AG10803 (cell line): ENCODE measurements around the gene NR2F1-AS1.
A peak's percentile ranks its signal among the peaks of the same experiment; 100 is the strongest.
"Not testable (repeated sequence)": the region's sequence is repeated elsewhere in the genome, so short reads cannot be mapped to it uniquely, and the experiment has no call there.

Experiments used
- DNase-seq: peaks from one replicate; pipeline ENCODE4 v3.0.0; 2010; ENCODE audit warnings: low read depth
- H3K4me3 ChIP-seq: 2 replicates; pipeline ENCODE4 v1.5.1; 2011; ENCODE audit warnings: mild to moderate bottlenecking, low read length, control low read depth
- TF ChIP-seq, protein P1 (sequence below): conservative IDR thresholded peaks from 2 replicates; pipeline ENCODE4 v1.5.1; 2011; ENCODE audit warnings: mild to moderate bottlenecking, low read length, control low read depth, inconsistent platforms

Gene NR2F1-AS1

GRCh38 chr5:93479982-93480509 is 101.0 kb downstream of the NR2F1-AS1 start:
- H3K4me3 ChIP-seq = no peak overlapping the region
- no peak for DNase-seq
- TF ChIP-seq, protein P1, sequence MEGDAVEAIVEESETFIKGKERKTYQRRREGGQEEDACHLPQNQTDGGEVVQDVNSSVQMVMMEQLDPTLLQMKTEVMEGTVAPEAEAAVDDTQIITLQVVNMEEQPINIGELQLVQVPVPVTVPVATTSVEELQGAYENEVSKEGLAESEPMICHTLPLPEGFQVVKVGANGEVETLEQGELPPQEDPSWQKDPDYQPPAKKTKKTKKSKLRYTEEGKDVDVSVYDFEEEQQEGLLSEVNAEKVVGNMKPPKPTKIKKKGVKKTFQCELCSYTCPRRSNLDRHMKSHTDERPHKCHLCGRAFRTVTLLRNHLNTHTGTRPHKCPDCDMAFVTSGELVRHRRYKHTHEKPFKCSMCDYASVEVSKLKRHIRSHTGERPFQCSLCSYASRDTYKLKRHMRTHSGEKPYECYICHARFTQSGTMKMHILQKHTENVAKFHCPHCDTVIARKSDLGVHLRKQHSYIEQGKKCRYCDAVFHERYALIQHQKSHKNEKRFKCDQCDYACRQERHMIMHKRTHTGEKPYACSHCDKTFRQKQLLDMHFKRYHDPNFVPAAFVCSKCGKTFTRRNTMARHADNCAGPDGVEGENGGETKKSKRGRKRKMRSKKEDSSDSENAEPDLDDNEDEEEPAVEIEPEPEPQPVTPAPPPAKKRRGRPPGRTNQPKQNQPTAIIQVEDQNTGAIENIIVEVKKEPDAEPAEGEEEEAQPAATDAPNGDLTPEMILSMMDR = no peak

DNA sequence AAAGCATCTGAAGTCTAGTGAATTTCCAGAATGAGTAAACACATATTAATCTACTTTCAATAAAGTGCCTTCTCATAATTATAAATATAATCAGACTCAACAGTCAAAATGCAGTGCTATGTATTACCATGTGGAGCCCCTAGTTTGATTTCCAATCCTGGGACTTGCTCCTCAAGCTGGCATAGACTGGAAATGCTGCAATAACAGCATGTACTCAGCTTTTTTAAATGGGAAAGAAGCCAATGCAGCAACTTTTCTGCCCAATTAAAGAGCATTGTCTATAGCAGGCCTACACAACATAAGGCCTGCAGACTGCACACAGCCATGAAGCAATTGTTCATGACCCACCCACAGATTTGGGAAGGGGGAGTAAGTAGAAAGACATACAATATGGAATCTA is 103.2 kb downstream of the NR2F1-AS1 start:
- no peak overlapping the region for H3K4me3 ChIP-seq
- DNase-seq = peak; percentile 8
- TF ChIP-seq, protein P1 = no peak

DNA sequence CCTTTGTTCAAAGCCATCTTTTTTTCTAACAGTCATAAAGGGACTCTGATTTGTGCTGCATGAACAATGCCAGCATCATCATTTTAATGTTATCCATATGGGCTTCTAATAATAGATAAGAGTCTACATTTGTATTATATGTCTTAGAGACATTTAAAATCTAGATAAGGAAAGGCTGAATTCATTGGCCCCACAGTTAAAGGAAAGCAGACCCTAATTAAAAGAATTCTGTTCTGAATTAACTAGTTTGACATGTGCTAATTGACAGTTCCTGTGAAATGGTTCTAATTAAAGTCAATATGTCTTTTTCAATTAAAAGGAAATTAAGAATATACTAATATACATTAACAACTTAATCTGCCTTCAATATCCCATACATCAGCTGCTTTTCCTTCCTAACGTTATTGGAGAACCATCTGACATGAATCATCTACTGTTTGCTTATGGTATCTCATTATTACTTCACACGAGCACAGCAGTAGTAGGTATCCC is 104.7 kb downstream of the NR2F1-AS1 start:
- DNase-seq = no peak
- TF ChIP-seq, protein P1 = no peak
- no peak overlapping the region for H3K4me3 ChIP-seq

- no peak for DNase-seq
- TF ChIP-seq, protein P1 = no peak
- no peak overlapping the region for H3K4me3 ChIP-seq
Observed at GRCh38 chr5:93462916-93463315, 118.1 kb downstream of the NR2F1-AS1 start.

DNA sequence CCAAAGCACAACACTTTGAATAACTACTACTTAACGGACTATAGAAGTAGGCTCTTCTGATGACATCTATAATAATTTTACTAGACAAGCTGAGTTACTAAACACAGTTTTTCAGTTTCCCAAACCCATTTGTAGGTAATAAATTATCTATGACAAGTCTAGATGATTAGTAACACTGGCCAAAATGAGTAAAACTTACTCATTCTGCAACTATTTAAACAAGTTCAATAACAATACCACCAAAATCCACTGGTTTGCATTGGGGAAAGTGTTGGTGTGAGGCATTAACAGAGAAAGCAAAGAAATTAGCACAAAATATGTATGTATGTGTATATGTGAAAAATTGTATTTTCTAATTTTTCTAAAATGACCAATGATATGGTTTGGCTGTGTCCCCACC is 119.3 kb downstream of the NR2F1-AS1 start:
- TF ChIP-seq, protein P1 = no peak
- no peak overlapping the region for H3K4me3 ChIP-seq
- peak; percentile 51 for DNase-seq

DNA sequence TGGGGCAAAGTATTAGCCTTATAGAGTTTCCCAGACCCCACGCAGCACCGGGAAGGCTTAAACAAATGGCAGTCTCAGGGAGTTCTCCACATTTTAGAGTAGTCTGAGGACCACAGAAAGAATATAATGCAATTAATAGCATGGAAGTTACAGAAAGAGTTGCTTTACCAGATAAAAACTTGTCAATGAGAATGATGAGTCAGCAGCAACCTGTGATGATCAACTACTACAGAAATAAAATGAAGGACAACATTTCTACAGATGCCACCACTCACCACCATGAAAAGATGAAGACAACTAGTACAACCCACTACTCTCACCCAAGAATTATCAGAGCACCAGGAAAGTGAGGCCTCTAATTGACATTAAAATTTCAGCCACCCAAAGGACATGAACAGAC is 120.7 kb downstream of the NR2F1-AS1 start:
- H3K4me3 ChIP-seq = no peak overlapping the region
- no peak for DNase-seq
- TF ChIP-seq, protein P1 = no peak

DNA sequence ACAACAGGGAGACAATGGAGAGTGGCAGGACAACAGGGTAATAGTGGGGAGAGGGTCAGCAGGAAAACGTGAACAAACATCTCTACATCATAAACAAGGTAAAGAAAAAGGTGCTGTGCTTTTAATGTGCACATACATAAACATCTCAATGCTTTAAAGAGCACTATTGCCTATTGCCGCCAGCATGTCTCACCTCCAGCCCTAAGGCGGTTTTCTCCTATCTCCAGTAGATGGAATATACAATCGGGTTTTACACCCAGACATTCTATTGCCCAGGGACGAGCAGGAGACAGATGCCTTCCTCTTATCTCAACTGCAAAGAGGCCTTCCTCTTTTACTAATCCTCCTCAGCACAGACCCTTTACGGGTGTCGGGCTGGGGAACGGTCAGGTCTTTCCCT is 124.2 kb downstream of the NR2F1-AS1 start:
- DNase-seq, H3K4me3 ChIP-seq: not testable (repeated sequence)

GRCh38 chr5:93454896-93455295 is 126.1 kb downstream of the NR2F1-AS1 start:
- H3K4me3 ChIP-seq = no peak overlapping the region
- DNase-seq = no peak
- TF ChIP-seq, protein P1 = no peak
